Thoracic aorta (tissue), 2 donors: Measurements from ENCODE around the gene MAGEA6. TPM values are rescaled to one million over a fixed set of nuclear protein-coding genes. Genes with fewer than 3 reads are reported as not detected.
"Not testable (repeated sequence)": the region's sequence is repeated elsewhere in the genome, so short reads cannot be mapped to it uniquely, and the experiment has no call there.

Source experiments
- ATAC-seq: fragments of 150-250 bp; one replicate; pipeline ENCODE4 v1.8.0; 2017; ENCODE audit warnings: low read depth; ENCODE audit not compliant: insufficient number of reproducible peaks, low FRiP score
- DNase-seq: peaks from one replicate; pipeline ENCODE4 v3.0.0-alpha.2; 2020; ENCODE audit warnings: low spot score
- H3K27ac ChIP-seq, 2 donors: fragments of 200-600 bp; sonication (generic); 1 replicate in 1 of 2; 2 replicates in 1 of 2; pipeline ENCODE4 v1.5.1; 2016; ENCODE audit warnings: mild to moderate bottlenecking in 2 of 2, moderate library complexity in 2 of 2
- H3K27me3 ChIP-seq: fragments of 200-600 bp; sonication (generic); replicated peaks from 2 replicates; pipeline ENCODE4 v1.6.0; 2016; ENCODE audit warnings: mild to moderate bottlenecking; ENCODE audit not compliant: insufficient read depth
- H3K36me3 ChIP-seq: fragments of 200-600 bp; sonication (generic); one replicate; pipeline ENCODE4 v1.5.1; 2016
- H3K4me1 ChIP-seq, 2 donors: fragments of 200-600 bp; sonication (generic); 1 replicate in 1 of 2; 2 replicates in 1 of 2; pipeline versions ENCODE4 v1.5.1 to v1.6.0; 2016; ENCODE audit warnings: low read depth in 2 of 2, mild to moderate bottlenecking in 1 of 2; ENCODE audit not compliant: control insufficient read depth in 1 of 2
- H3K4me3 ChIP-seq: fragments of 200-600 bp; sonication (generic); 2 replicates; pipeline ENCODE4 v1.5.1; 2016; ENCODE audit warnings: mild to moderate bottlenecking
- H3K9me3 ChIP-seq: fragments of 200-600 bp; sonication (generic); 2 replicates; pipeline ENCODE4 v1.5.1; 2016
- total RNA-seq, 2 donors: library from RNA; depleted of rRNA; stranded (reverse); fragments of >200 nt; gene quantifications; one replicate each; pipeline versions ENCODE4 v1.1.0 to v1.2.3, GENCODE V29; 2016
- TF ChIP-seq, protein P1 (sequence below): fragments of 200-600 bp; sonication (generic); IDR thresholded peaks from one replicate; pipeline ENCODE4 v1.5.1; 2019; ENCODE audit warnings: antibody characterized with exemption

MAGEA6 gene, protein sequence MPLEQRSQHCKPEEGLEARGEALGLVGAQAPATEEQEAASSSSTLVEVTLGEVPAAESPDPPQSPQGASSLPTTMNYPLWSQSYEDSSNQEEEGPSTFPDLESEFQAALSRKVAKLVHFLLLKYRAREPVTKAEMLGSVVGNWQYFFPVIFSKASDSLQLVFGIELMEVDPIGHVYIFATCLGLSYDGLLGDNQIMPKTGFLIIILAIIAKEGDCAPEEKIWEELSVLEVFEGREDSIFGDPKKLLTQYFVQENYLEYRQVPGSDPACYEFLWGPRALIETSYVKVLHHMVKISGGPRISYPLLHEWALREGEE
- total RNA-seq = not detected

DNA sequence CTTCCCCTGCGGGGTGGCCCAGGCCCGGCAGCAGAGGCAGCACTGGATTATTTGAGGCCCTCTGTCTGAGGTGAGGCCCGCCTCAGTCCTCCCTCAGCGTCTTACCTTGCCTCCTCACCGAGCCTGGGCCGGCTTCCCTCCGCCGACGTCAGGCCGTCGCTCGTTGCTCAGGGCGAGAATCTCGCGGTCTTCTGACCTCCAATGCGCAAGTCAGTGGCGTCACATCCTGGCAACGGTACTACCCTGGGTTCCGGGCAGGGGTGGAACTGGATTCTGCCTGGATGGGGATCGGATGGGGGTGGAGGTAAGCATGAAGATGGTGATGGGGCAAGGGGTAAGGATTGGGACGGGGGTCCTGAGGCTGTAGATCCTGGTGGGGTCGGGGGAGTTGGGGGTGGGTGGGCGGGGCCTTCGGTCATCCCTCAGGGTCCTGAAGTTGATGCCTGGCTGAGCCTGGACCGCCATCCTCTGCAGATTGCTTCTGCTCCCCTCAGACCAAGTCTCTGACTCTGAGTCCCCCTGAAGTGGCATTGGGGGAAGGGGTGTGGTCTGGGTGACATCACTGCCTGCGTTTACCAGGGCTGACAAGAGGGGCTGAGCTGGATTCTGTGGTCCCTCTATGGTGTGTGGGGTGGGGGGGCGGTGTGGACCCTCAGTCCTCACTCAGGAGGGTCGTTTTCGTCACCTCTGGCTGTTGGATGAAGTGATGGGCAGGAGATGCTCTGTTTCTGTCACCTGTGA lies at the start of gene MAGEA6:
MAGEA6 (minus strand) TSS at position 141 of the 741 bp plus-strand sequence. CDS start 2,039 bp downstream, outside the sequence.
- H3K4me3 ChIP-seq, H3K4me1 ChIP-seq, H3K27ac ChIP-seq, H3K27me3 ChIP-seq, H3K9me3 ChIP-seq, H3K36me3 ChIP-seq, ATAC-seq, DNase-seq: not testable (repeated sequence)

- Histone ChIP-seq H3K27ac (no peak overlapping the region), H3K36me3 (no peaks in the 10 kb centered on the region), H3K4me1 (no peaks in the 10 kb centered on the region), H3K4me3 (no peak overlapping the region), H3K27me3 (no peaks in the 10 kb centered on the region), H3K9me3 (no peaks in the 10 kb centered on the region)
- no peak for DNase-seq
- no peak for ATAC-seq
- TF ChIP-seq, protein P1, sequence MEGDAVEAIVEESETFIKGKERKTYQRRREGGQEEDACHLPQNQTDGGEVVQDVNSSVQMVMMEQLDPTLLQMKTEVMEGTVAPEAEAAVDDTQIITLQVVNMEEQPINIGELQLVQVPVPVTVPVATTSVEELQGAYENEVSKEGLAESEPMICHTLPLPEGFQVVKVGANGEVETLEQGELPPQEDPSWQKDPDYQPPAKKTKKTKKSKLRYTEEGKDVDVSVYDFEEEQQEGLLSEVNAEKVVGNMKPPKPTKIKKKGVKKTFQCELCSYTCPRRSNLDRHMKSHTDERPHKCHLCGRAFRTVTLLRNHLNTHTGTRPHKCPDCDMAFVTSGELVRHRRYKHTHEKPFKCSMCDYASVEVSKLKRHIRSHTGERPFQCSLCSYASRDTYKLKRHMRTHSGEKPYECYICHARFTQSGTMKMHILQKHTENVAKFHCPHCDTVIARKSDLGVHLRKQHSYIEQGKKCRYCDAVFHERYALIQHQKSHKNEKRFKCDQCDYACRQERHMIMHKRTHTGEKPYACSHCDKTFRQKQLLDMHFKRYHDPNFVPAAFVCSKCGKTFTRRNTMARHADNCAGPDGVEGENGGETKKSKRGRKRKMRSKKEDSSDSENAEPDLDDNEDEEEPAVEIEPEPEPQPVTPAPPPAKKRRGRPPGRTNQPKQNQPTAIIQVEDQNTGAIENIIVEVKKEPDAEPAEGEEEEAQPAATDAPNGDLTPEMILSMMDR = no peak
These were observed 49.8 kb upstream of the MAGEA6 start for GRCh38 chrX:152819266-152819665.

DNA sequence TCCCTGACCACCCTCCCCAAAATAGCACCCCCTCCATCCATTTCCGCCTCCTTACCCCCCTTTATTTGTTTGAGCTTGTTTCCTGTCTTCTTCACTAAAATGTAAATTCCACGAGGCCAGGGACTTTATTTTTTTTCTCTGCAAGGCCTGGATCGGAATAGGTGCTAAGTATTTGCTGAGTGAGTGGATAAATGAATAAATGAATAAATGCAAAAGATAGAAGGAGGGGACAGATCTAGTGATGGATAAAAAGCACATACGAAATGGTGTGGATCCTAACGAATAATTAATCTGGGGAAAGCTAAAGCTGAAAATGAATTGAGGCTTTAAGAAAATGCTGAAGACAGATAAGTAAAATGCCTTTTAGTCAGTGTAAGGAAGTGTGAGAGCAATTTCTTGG lies 48.9 kb upstream of the MAGEA6 start:
- TF ChIP-seq, protein P1 = no peak
- Histone ChIP-seq H3K9me3 (no peaks in the 10 kb centered on the region), H3K27ac (no peak overlapping the region), H3K36me3 (no peaks in the 10 kb centered on the region), H3K4me1 (no peaks in the 10 kb centered on the region), H3K4me3 (no peak overlapping the region), H3K27me3 (no peaks in the 10 kb centered on the region)
- DNase-seq (no peak), ATAC-seq (no peak)

- Histone ChIP-seq H3K27ac (no peak overlapping the region), H3K9me3 (no peaks in the 10 kb centered on the region), H3K4me1 (no peaks in the 10 kb centered on the region), H3K4me3 (no peak overlapping the region), H3K36me3 (no peaks in the 10 kb centered on the region), H3K27me3 (no peaks in the 10 kb centered on the region)
- ATAC-seq = no peak
- DNase-seq = no peak
- TF ChIP-seq, protein P1 = no peak
These were observed 47.7 kb upstream of the MAGEA6 start for GRCh38 chrX:152817078-152817764.

GRCh38 chrX:152814048-152814447 lies 44.6 kb upstream of the MAGEA6 start:
- Histone ChIP-seq H3K4me3 (no peak overlapping the region), H3K27ac (no peak overlapping the region), H3K36me3 (no peaks in the 10 kb centered on the region), H3K9me3 (no peaks in the 10 kb centered on the region), H3K4me1 (no peaks in the 10 kb centered on the region), H3K27me3 (no peaks in the 10 kb centered on the region)
- ATAC-seq (no peak), DNase-seq (no peak)
- TF ChIP-seq, protein P1 = no peak
